Activated CD8-positive, alpha-beta memory T cell treated with anti-CD3 and anti-CD28 coated beads for 36 hours (primary cell): ENCODE results near the gene FAM110A. TPM values are rescaled to one million over a fixed set of nuclear protein-coding genes. Genes with fewer than 3 reads are reported as not detected.
"Not testable (repeated sequence)": the region's sequence is repeated elsewhere in the genome, so short reads cannot be mapped to it uniquely, and the experiment has no call there.

Experiments used
- CTCF ChIA-PET: fragments of 350-600 bp; sonication (Branson Sonifier 250); formaldehyde crosslinking; loops from one replicate; lab custom pipeline; 2021; ENCODE audit warnings: antibody characterized with exemption; lab: Charles Lee
- POLR2A ChIA-PET: fragments of 350-600 bp; sonication (Branson Sonifier 250); formaldehyde crosslinking; loops from one replicate; lab custom pipeline; 2021; ENCODE audit warnings: antibody characterized with exemption; lab: Charles Lee
- total RNA-seq, 2 experiments: library from RNA; stranded (reverse); gene quantifications; one replicate each; pipeline ENCODE4 v1.2.3, GENCODE V29; 2021

Gene FAM110A
- total RNA-seq, 2 experiments from 2014 or later = 13.2 to 14.1 TPM

- POLR2A ChIA-PET = no interaction called here
- CTCF ChIA-PET = interaction anchor here (8.5 kb wide), 1 partner anchor 134 kb away, joined by 107 read pairs; no protein-coding TSS in a partner anchor
These were observed 11.8 kb upstream of the FAM110A start for GRCh38 chr20:821731-822065.

DNA sequence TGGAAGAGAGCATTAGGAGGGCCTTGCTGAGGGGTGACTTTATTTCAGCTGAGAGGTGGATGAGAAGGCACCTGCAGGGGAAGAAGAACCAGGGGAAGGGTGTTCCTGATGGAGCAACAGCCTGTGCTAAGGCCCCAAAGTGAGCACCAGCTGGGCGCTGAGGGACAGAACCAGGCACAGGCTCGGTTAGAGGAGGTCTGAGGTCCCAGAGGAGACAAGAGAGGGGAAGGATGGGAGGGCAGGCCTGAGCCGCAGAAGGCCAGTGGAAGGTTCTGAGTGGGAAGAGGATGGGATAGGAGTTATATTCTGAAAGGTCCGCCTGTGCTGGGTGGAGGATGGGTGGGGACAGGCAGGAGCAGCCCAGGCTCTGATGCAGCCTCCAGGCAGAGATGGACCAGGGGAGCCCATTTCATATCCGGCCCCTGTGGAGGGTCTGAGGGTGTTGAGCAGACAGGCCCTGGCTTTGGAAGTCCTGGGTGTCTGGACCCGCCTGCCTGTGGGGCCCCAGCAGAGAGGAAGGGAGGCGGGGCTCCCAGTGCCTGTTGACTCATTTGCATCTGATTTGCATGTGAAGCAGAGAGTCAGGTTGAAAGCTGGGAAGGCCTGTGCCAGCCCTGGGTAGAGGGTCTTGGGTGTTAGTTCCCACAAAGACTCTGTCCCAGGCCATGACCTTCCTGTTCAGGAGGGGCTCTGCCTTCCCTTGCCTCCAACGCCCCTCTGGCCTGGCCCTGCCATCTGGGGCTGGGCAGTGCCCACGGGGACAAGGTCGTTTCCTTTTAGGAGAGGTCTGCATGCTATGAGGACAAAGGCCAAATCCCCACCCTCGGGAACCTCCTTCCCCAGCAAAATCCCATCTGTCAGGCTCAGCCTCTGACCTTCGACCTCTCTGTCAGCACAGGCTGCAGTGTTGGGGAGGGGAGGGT lies 10.6 kb upstream of the FAM110A start:
- ChIA-PET POLR2A (no interaction called here), CTCF (interaction anchor here (0.5 to 8.5 kb wide), 3 partner anchors 133 to 1676 kb away, joined by 3 to 107 read pairs (median 4); no protein-coding TSS in a partner anchor)

DNA sequence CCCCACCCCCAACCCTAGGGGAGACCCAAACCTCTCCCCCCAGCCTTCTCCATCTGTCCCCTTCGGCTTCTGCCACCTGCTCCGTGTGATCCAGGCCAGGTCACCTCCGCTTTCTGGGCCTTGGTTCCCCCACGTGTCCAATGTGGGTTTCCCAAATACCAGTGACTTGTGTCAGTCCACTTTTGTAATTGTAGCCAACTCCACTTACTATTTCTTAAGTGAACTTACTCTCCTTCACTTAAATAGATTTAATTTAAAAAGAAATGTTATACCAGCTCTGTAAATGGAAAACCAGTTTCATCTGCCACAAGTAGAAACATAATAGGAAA lies 10.0 kb upstream of the FAM110A start:
- ChIA-PET CTCF (interaction anchor here (0.5 kb wide), 1 partner anchor 1675 kb away, joined by 4 read pairs; no protein-coding TSS in a partner anchor), POLR2A (no interaction called here)

DNA sequence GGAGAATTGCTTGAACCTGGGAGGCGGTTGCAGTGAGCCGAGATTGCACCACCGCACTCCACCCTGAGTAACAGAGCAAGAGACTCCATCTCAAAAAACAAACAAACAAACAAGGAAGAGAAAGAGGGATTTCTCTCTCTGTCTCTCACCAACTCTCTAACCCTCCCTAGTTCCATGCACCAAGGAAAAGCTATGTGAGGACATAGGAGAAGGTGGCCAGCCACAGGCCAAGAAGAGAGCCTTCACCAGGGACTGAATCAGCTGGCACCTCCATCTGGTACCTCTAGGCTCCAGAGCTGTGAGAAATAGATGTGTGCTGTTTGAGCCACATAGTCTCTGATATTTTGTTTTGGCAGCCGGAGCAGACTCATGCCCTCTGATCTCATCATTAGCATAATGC lies 9.0 kb upstream of the FAM110A start:
- CTCF ChIA-PET = interaction anchor here (0.7 to 0.8 kb wide), 2 partner anchors 69 to 132 kb away, joined by 3 read pairs; no protein-coding TSS in a partner anchor

GRCh38 chr20:824916-825315 lies 8.6 kb upstream of the FAM110A start:
- ChIA-PET POLR2A (no interaction called here), CTCF (interaction anchor here (0.7 to 0.8 kb wide), 2 partner anchors 69 to 132 kb away, joined by 3 read pairs; no protein-coding TSS in a partner anchor)

More for the DNA sequence above, 9.0 kb upstream of the FAM110A start:
- POLR2A ChIA-PET = no interaction called here

DNA sequence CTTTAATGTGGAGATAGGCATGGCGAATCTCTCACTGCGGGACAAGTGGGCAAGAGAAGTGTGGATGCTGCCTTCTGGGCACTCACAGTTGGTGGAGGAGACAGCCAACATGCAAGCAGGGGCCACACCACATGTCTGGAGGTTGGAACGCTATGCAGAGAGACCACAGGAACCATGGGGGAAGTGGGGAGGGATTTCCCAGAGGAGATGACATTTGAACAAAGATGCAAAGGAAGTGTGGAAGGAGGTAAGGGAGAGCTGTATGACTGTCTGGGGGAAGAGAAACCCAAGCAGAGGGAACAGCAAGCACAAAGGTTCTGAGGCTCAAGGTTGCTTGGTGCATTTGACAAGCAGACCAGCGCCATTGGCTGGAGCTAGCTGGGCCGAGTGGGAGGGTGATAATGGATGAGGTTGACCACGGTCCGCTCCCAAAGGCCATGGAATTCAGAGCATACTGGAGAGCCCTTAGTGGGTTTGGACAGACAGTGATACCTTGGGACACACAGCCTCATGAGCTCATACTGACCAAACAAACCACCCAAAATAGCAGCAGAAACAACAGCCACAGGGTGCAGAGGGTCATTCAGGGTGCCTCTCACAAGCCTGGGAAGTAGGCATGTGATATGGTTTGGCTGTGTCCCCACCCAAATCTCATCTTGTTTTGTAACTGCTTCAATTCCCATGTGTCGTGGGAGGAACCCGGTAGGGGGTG lies 7.6 kb upstream of the FAM110A start:
- CTCF ChIA-PET = no interaction called here
- POLR2A ChIA-PET = no interaction called here

GRCh38 chr20:826695-827323 lies 6.7 kb upstream of the FAM110A start:
- CTCF ChIA-PET = no interaction called here
- POLR2A ChIA-PET = no interaction called here

DNA sequence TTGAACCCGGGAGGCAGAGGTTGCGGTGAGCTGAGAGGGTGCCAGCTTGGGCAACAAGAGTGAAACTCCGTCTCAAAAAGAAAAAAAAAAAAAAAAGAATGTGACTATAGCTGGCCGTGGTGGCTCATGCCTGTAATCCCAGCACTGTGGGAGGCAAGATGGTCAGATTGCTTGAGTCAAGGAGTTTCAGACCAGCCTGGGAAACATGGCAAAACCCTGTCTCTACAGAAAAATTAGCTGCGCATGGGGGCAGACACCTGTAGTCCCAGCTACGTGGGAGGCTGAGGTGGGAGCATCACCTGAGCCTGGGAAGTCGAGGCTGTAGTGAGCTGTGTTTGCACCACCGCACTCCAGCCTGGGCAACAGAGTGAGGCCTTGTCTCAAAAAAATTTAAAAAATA lies 5.5 kb upstream of the FAM110A start:
- CTCF ChIA-PET, POLR2A ChIA-PET: not testable (repeated sequence)

DNA sequence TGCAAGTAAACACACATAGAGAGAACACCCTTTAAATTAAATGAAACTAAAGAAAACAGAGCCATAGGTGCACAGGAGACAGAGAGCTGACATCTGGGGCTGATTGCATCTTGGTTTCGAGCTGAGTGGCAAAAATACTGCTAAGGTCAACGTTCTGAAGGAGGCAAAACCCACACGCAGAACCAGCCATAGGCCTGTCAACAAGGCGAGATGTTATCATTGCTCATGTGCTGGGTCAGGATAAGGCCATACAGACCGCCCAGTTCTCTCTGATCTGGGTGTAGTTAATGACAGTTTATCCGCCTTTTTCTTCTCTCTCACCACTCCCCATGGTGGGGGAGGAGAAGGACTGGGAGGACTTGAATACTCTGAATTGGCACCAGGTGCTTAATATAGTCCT lies 4.5 kb upstream of the FAM110A start:
- ChIA-PET CTCF (no interaction called here), POLR2A (no interaction called here)

DNA sequence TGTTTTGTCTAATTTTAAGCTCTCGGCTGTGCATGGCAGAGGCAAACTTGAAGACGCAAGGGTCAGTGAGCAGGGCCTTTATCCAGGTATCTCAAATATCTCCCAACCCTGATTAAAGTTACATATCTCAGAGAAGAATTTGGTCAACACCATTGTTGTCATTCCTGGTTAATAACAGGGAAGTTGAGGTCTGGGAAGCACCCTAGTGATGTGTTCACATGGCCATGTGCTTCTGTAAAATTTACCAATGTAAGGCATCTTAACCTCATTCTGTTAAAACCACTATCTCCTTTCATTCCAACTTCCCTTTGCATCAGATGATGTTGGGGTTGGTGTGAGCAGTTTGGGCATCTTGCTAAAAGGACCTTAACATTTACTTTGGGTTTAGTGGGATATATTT lies 4.0 kb upstream of the FAM110A start:
- ChIA-PET CTCF (interaction anchor here (3.3 kb wide), 1 partner anchor 127 kb away, joined by 15 read pairs; no protein-coding TSS in a partner anchor), POLR2A (interaction anchor here (0.6 kb wide), 1 partner anchor 24 kb away, joined by 4 read pairs; no protein-coding TSS in a partner anchor)

GRCh38 chr20:830011-830521 lies 3.4 kb upstream of the FAM110A start:
- POLR2A ChIA-PET = interaction anchor here (0.6 to 1.8 kb wide), 2 partner anchors 14 to 24 kb away, joined by 3 to 4 read pairs; no protein-coding TSS in a partner anchor
- CTCF ChIA-PET = interaction anchor here (0.5 to 3.3 kb wide), 3 partner anchors 12 to 126 kb away, joined by 3 to 15 read pairs (median 10); no protein-coding TSS in a partner anchor

- POLR2A ChIA-PET = interaction anchor here (1.8 kb wide), 1 partner anchor 13 kb away, joined by 3 read pairs; no protein-coding TSS in a partner anchor
These were observed 2.3 kb upstream of the FAM110A start for GRCh38 chr20:831251-831650.

GRCh38 chr20:831956-832355 lies 1.6 kb upstream of the FAM110A start:
- ChIA-PET CTCF (interaction anchor here (1.5 to 3.3 kb wide), 4 partner anchors 14 to 124 kb away, joined by 4 to 15 read pairs (median 8); no protein-coding TSS in a partner anchor), POLR2A (interaction anchor here (1.8 kb wide), 1 partner anchor 13 kb away, joined by 3 read pairs; no protein-coding TSS in a partner anchor)

More at GRCh38 chr20:831251-831650, 2.3 kb upstream of the FAM110A start:
- CTCF ChIA-PET = interaction anchor here (1.5 to 3.3 kb wide), 3 partner anchors 15 to 125 kb away, joined by 4 to 15 read pairs (median 10); no protein-coding TSS in a partner anchor

- POLR2A ChIA-PET = interaction anchor here (0.7 to 2.1 kb wide), 4 partner anchors 12 to 290 kb away, joined by 3 to 9 read pairs (median 4); no protein-coding TSS in a partner anchor
- CTCF ChIA-PET = interaction anchor here (0.7 to 3.3 kb wide), 7 partner anchors 8 to 124 kb away, joined by 3 to 15 read pairs (median 7); no protein-coding TSS in a partner anchor
These were observed 430 bp upstream of the FAM110A start for GRCh38 chr20:833121-833449.

DNA sequence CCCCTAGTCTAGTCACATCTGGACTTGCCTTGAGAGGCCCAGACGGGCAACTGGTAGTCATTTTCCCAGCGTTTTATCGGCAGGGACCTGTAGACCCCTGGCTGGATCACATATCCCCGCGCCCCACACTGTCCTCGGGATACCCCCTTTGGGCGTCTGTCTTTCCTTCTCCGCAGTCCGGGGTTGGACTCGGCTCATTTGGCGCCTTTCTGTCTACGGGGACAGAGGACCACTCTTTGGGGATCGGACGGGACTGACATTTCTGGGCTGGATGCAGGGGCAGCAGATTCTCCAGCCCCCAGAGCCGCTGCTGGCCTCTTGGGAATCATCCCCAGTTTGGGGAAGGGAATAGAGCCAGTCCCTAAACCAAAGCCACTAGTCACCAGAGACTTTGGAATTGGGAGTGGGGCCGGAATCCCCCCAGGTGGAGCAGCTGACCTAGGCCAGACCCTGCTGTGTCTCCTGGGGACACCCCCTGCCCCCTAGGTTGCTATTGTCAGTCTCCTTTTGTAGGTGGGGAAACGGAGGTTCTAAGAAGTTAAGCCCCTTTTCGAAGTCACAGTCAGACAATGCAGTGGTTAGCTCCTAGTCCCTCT lies 734 bp downstream of the FAM110A start:
- CTCF ChIA-PET = interaction anchor here (2.0 to 2.4 kb wide), 3 partner anchors 9 to 18 kb away, joined by 7 to 15 read pairs (median 7); no protein-coding TSS in a partner anchor

GRCh38 chr20:835608-836045 lies 2.1 kb downstream of the FAM110A start:
- ChIA-PET CTCF (no interaction called here), POLR2A (no interaction called here)

More for the DNA sequence above, 734 bp downstream of the FAM110A start:
- POLR2A ChIA-PET = interaction anchor here (2.1 kb wide), 1 partner anchor 11 kb away, joined by 9 read pairs; no protein-coding TSS in a partner anchor

- ChIA-PET CTCF (no interaction called here), POLR2A (no interaction called here)
These were observed 2.7 kb downstream of the FAM110A start for GRCh38 chr20:836190-836589.

- CTCF ChIA-PET = interaction anchor here (1.0 kb wide), 1 partner anchor 117 kb away, joined by 4 read pairs; no protein-coding TSS in a partner anchor
These were observed 5.5 kb downstream of the FAM110A start for GRCh38 chr20:839015-839414.

More at GRCh38 chr20:839015-839414, 5.5 kb downstream of the FAM110A start:
- POLR2A ChIA-PET = no interaction called here
